Fibroblast of peridontal ligament (primary cell): ENCODE measurements around the gene ADNP2.

Experiments used
- DNase-seq: peaks from one replicate; pipeline ENCODE4 v3.0.0-alpha.2; 2010; ENCODE audit errors: extremely low read depth

The ADNP2 gene

GRCh38 chr18:80108739-80109675 lies at the start of gene ADNP2:
Gene ADNP2 (plus strand): TSS chr18:80109262. CDS start chr18:80117543, 8,281 bp downstream.
- DNase-seq, result peak; percentile 95

GRCh38 chr18:80059945-80060344 lies 49.1 kb upstream of the ADNP2 start:
- DNase-seq, result no peak

GRCh38 chr18:80065705-80066104 lies 43.4 kb upstream of the ADNP2 start:
- no peak for DNase-seq

GRCh38 chr18:80067321-80067720 lies 41.7 kb upstream of the ADNP2 start:
- no peak for DNase-seq

GRCh38 chr18:80067897-80068296 lies 41.2 kb upstream of the ADNP2 start:
- no peak for DNase-seq

GRCh38 chr18:80068571-80069272 lies 40.3 kb upstream of the ADNP2 start:
- no peak for DNase-seq

GRCh38 chr18:80070825-80071224 lies 38.2 kb upstream of the ADNP2 start:
- no peak for DNase-seq

- no peak for DNase-seq
Observed at GRCh38 chr18:80074183-80074582, 34.9 kb upstream of the ADNP2 start.

GRCh38 chr18:80074697-80075096 lies 34.4 kb upstream of the ADNP2 start:
- DNase-seq, result no peak

GRCh38 chr18:80075940-80076339 lies 33.1 kb upstream of the ADNP2 start:
- DNase-seq, result no peak

GRCh38 chr18:80076379-80076778 lies 32.7 kb upstream of the ADNP2 start:
- DNase-seq, result no peak

GRCh38 chr18:80077873-80078272 lies 31.2 kb upstream of the ADNP2 start:
- no peak for DNase-seq

- no peak for DNase-seq
Observed at GRCh38 chr18:80086281-80086680, 22.8 kb upstream of the ADNP2 start.

- DNase-seq, result no peak
Observed at GRCh38 chr18:80088036-80088435, 21.0 kb upstream of the ADNP2 start.

- DNase-seq, result no peak
Observed at GRCh38 chr18:80088823-80089222, 20.2 kb upstream of the ADNP2 start.

- no peak for DNase-seq
Observed at GRCh38 chr18:80095414-80095813, 13.6 kb upstream of the ADNP2 start.

- no peak for DNase-seq
Observed at GRCh38 chr18:80096032-80096565, 13.0 kb upstream of the ADNP2 start.

- no peak for DNase-seq
Observed at GRCh38 chr18:80097201-80097600, 11.9 kb upstream of the ADNP2 start.

- DNase-seq, result peak; percentile 93
Observed at GRCh38 chr18:80103231-80103630, 5.8 kb upstream of the ADNP2 start.

- no peak for DNase-seq
Observed at GRCh38 chr18:80104364-80104779, 4.7 kb upstream of the ADNP2 start.

- no peak for DNase-seq
Observed at GRCh38 chr18:80105369-80106167, 3.5 kb upstream of the ADNP2 start.
